ENCODE results near the gene NFASC.

NFASC gene

DNA sequence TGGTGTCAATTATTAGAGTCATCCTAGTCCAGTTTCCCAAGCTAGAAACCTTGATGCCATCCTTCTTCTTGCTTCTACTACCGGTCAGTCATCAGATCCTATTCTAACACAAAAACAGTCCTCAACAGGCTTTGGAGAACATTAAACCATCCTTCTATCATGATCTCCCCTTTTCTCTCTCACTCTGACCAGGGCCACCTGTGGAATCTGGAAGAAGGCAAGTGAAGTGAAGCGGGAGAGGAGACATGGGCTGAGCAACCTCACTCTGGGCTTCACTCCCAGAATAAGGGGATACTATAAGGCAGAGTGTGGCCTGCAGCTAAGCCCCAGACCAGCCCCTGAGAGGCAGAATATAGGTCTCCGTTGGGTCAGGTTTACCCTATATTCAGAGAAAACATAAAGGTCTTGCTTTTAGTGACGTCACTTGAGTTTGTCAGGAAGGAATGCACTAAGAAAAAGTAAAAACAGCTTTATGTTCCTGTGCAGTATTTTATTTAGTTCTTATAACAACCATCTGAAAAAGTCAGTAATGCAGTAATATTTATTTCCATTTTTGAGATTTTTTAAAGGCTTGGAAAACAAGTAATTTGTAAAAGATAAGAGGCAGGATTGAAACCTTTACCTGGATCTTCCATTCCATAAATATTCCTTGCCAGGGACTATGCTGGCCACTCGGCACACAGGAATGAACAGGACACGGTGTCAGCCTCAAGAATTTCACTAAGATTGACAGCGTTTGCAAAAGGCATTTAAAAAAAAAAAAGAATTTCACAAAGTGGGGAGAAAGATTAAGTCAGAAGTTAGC, 61.3 kb downstream of the NFASC start:
- Histone ChIP-seq H3K36me3 (ENCODE audit: control insufficient read depth, insufficient read depth, low read length) (no peaks in the 10 kb centered on the region), H3K27me3 (replicated peaks; ENCODE audit: control insufficient read depth, insufficient read depth, low read length) (no peaks in the 10 kb centered on the region), H3K4me3 (replicated peaks; ENCODE audit: low read depth, low read length) (no peak overlapping the region)
- no peak for DNase-seq (ENCODE audit: extremely low read depth, insufficient read length)
- TF ChIP-seq CTCF (IDR thresholded peaks at IDR 0.05; ENCODE audit: insufficient read depth, low read length, poor library complexity, severe bottlenecking): no peak

DNA sequence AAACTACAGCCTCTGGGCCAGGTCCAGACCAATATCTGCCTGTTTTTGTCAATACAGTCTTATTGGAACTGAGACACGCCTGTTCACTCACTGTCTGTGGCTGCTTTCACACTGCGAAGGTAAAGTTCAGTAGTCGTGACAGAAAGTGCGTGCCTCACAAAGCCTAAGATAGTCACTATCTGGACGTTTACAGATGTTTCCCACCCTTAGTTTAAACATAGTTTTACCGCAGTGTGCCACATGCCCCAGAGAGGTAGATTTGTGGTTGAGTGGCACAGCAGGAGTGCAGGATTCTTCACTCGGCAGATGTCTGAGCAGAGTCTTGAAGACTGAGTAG, 61.9 kb downstream of the NFASC start:
- Histone ChIP-seq H3K27me3 (replicated peaks; ENCODE audit: control insufficient read depth, insufficient read depth, low read length) (no peaks in the 10 kb centered on the region; the same call in 1 of the 2 replicates), H3K36me3 (ENCODE audit: control insufficient read depth, insufficient read depth, low read length) (no peaks in the 10 kb centered on the region), H3K4me3 (replicated peaks; ENCODE audit: low read depth, low read length) (no peak overlapping the region)
- TF ChIP-seq CTCF (IDR thresholded peaks at IDR 0.05; ENCODE audit: insufficient read depth, low read length, poor library complexity, severe bottlenecking): no peak
- DNase-seq (ENCODE audit: extremely low read depth, insufficient read length): no peak

DNA sequence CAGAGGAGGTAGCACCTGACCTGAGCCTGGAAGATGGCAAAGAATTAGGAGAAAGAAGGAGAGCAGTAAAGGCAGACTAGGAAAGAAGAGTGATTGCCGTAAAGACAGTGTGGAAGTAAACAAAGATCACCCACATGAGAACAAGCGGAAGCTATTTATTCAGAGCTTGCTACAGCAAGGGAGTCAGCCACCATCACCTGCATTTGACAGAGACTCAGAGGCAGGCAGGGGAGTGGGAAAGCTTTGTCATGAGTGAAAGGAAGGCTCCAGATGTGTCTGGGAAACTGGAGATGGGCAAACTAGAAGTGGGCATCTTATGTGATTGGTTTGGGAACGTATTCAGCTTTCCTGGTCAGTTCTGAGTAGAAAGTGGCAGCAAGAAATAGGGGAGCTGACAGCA, 64.5 kb downstream of the NFASC start:
- no peaks in the 10 kb centered on the region; the same call in 1 of the 2 replicates for H3K27me3 ChIP-seq (replicated peaks; ENCODE audit: control insufficient read depth, insufficient read depth, low read length)
- H3K36me3 ChIP-seq (ENCODE audit: control insufficient read depth, insufficient read depth, low read length): no peaks in the 10 kb centered on the region
- no peak for DNase-seq (ENCODE audit: extremely low read depth, insufficient read length)
- no peak overlapping the region for H3K4me3 ChIP-seq (replicated peaks; ENCODE audit: low read depth, low read length)
- no peak for TF ChIP-seq CTCF (IDR thresholded peaks at IDR 0.05; ENCODE audit: insufficient read depth, low read length, poor library complexity, severe bottlenecking)

DNA sequence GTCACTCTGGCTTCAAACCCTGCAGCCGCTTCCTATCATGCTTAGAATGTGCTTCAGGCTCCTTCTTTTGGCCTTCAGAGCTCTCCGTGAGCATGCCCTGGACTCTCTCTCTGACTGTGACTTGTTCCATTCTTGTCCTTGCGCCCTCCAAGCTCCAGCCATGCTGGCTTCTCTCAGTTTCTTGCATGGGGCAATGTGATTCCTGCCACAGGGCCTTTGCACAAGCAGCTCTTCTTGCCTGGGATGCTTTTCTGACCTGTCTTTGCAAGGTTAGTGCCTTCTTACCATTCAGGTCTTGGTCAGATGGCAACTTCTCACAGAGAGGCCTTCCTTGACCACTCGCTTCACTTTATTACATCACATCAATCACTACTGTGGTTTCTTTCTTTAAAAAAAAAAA, 66.1 kb downstream of the NFASC start:
- H3K4me3 ChIP-seq (replicated peaks; ENCODE audit: low read depth, low read length): no peak overlapping the region
- DNase-seq (ENCODE audit: extremely low read depth, insufficient read length): no peak
- no peaks in the 10 kb centered on the region; the same call in 1 of the 2 replicates for H3K27me3 ChIP-seq (replicated peaks; ENCODE audit: control insufficient read depth, insufficient read depth, low read length)
- TF ChIP-seq CTCF (IDR thresholded peaks at IDR 0.05; ENCODE audit: insufficient read depth, low read length, poor library complexity, severe bottlenecking): no peak
- no peaks in the 10 kb centered on the region for H3K36me3 ChIP-seq (ENCODE audit: control insufficient read depth, insufficient read depth, low read length)

GRCh38 chr1:204937901-204938300, 67.2 kb downstream of the NFASC start:
- H3K4me3 ChIP-seq (replicated peaks; ENCODE audit: low read depth, low read length): no peak overlapping the region
- no peaks in the 10 kb centered on the region; the same call in none of the 2 replicates for H3K27me3 ChIP-seq (replicated peaks; ENCODE audit: control insufficient read depth, insufficient read depth, low read length)
- DNase-seq (ENCODE audit: extremely low read depth, insufficient read length): no peak
- TF ChIP-seq CTCF (IDR thresholded peaks at IDR 0.05; ENCODE audit: insufficient read depth, low read length, poor library complexity, severe bottlenecking): no peak
- no peaks in the 10 kb centered on the region for H3K36me3 ChIP-seq (ENCODE audit: control insufficient read depth, insufficient read depth, low read length)
